HG03064 (cell line): ENCODE data around the gene PRRX1.

Experiments
- ATAC-seq: cut with Tn5 transposase; IDR thresholded peaks from one replicate; pipeline ENCODE4 v1.9.1; 2021; ENCODE audit warnings: low read depth; ENCODE audit not compliant: unreplicated experiment

PRRX1 gene

GRCh38 chr1:170755795-170756194 lies 91.9 kb downstream of the PRRX1 start:
- no peak for ATAC-seq

GRCh38 chr1:170758992-170759391 lies 95.1 kb downstream of the PRRX1 start:
- no peak for ATAC-seq

- ATAC-seq, result no peak
These were observed 101.3 kb downstream of the PRRX1 start for GRCh38 chr1:170765279-170765678.

- no peak for ATAC-seq
These were observed 101.9 kb downstream of the PRRX1 start for GRCh38 chr1:170765712-170766330.

GRCh38 chr1:170768929-170769328 lies 105.0 kb downstream of the PRRX1 start:
- no peak for ATAC-seq

GRCh38 chr1:170769691-170770090 lies 105.8 kb downstream of the PRRX1 start:
- ATAC-seq, result no peak

- ATAC-seq, result no peak
These were observed 106.3 kb downstream of the PRRX1 start for GRCh38 chr1:170770254-170770653.

GRCh38 chr1:170776252-170776651 lies 112.3 kb downstream of the PRRX1 start:
- ATAC-seq, result no peak

GRCh38 chr1:170776777-170777176 lies 112.8 kb downstream of the PRRX1 start:
- ATAC-seq, result no peak
